Ectodermal cell (in vitro differentiated cells): Measurements from ENCODE around the gene TPCN2.

Experiments used
- H3K27ac ChIP-seq: 2 replicates; pipeline ENCODE4 v1.7.0; 2013; ENCODE audit warnings: mild to moderate bottlenecking, low read depth, low read length; ENCODE audit not compliant: insufficient read depth, poor library complexity, severe bottlenecking
- H3K27me3 ChIP-seq: 2 replicates; pipeline ENCODE4 v1.7.0; 2013; ENCODE audit warnings: mild to moderate bottlenecking, low read length; ENCODE audit not compliant: insufficient read depth, control insufficient read depth, poor library complexity, severe bottlenecking
- H3K36me3 ChIP-seq: one replicate; pipeline ENCODE4 v1.7.0; 2013; ENCODE audit warnings: low read length; ENCODE audit not compliant: control insufficient read depth, insufficient read depth
- H3K4me1 ChIP-seq: one replicate; pipeline ENCODE4 v1.7.0; 2013; ENCODE audit warnings: low read length; ENCODE audit not compliant: control insufficient read depth, insufficient read depth
- H3K4me3 ChIP-seq: 2 replicates; pipeline ENCODE4 v1.7.0; 2013; ENCODE audit warnings: low read depth, low read length, control low read depth; ENCODE audit not compliant: insufficient read depth
- H3K9me3 ChIP-seq: 2 replicates; pipeline ENCODE4 v1.7.0; 2013; ENCODE audit warnings: mild to moderate bottlenecking, low read length, moderate library complexity; ENCODE audit not compliant: control insufficient read depth
- WGBS, 2 experiments: methylation state at CpG; one replicate each; pipeline ENCODE4 v1.1.7; 2013; ENCODE audit warnings: missing lambda C conversion rate in 2 of 2; 5-methylcytosine and 5-hydroxymethylcytosine counted together

TPCN2 gene

GRCh38 chr11:69010964-69011623 lies 37.6 kb upstream of the TPCN2 start:
- H3K27me3 ChIP-seq = peaks cover 16% of the 10 kb centered on the region
- H3K4me3 ChIP-seq = peak overlapping the region; percentile 29
- no peak overlapping the region for H3K27ac ChIP-seq
- 13% methylated on average over 43 of the region's 43 CpGs for WGBS, 2 experiments
- no peaks in the 10 kb centered on the region for H3K9me3 ChIP-seq
- H3K4me1 ChIP-seq = peaks cover 42% of the 10 kb centered on the region
- no peaks in the 10 kb centered on the region for H3K36me3 ChIP-seq

GRCh38 chr11:69011624-69012091 lies 37.1 kb upstream of the TPCN2 start:
- WGBS, 2 experiments = 88 to 89% methylated on average over 9 of the region's 9 CpGs
- H3K27ac ChIP-seq = no peak overlapping the region
- peaks cover 42% of the 10 kb centered on the region for H3K4me1 ChIP-seq
- no peaks in the 10 kb centered on the region for H3K9me3 ChIP-seq
- H3K27me3 ChIP-seq = peaks cover 16% of the 10 kb centered on the region
- peak overlapping the region; percentile 29 for H3K4me3 ChIP-seq
- H3K36me3 ChIP-seq = no peaks in the 10 kb centered on the region

- Histone ChIP-seq H3K4me3 (peak overlapping the region; percentile 25), H3K4me1 (peaks cover 42% of the 10 kb centered on the region), H3K27ac (no peak overlapping the region), H3K9me3 (no peaks in the 10 kb centered on the region), H3K27me3 (peaks cover 16% of the 10 kb centered on the region), H3K36me3 (no peaks in the 10 kb centered on the region)
- WGBS, 2 experiments = 29 to 31% methylated on average over 21 of the region's 21 CpGs
Observed at GRCh38 chr11:69012092-69013008, 36.4 kb upstream of the TPCN2 start.

- Histone ChIP-seq H3K27ac (no peak within 1 kb of the TSS), H3K36me3 (no peaks in the 10 kb centered on the region), H3K4me3 (peak within 1 kb of the TSS; percentile 25)
Observed at GRCh38 chr11:69013009-69013951, 35.5 kb upstream of the TPCN2 start, which contains the start of gene MRGPRF. TSS of gene MRGPRF (minus strand) at chr11:69013246. CDS start at chr11:69009901, 3,345 bp downstream.

GRCh38 chr11:69014084-69014851 lies 34.5 kb upstream of the TPCN2 start:
- H3K9me3 ChIP-seq = no peaks in the 10 kb centered on the region
- H3K27me3 ChIP-seq = peaks cover 16% of the 10 kb centered on the region
- H3K27ac ChIP-seq = no peak overlapping the region
- H3K4me3 ChIP-seq = no peak overlapping the region
- 30 to 32% methylated on average over 28 of the region's 28 CpGs for WGBS, 2 experiments
- no peaks in the 10 kb centered on the region for H3K36me3 ChIP-seq
- peaks cover 42% of the 10 kb centered on the region for H3K4me1 ChIP-seq

More at GRCh38 chr11:69013009-69013951, 35.5 kb upstream of the TPCN2 start, which contains the start of gene MRGPRF:
- peaks cover 16% of the 10 kb centered on the region for H3K27me3 ChIP-seq
- peaks cover 42% of the 10 kb centered on the region for H3K4me1 ChIP-seq
- 3% methylated on average over 41 to 43 of the region's 43 CpGs for WGBS, 2 experiments
- H3K9me3 ChIP-seq = no peaks in the 10 kb centered on the region

GRCh38 chr11:69014898-69015549 lies 33.7 kb upstream of the TPCN2 start:
- WGBS, 2 experiments = 77 to 81% methylated on average over 9 of the region's 9 CpGs
- Histone ChIP-seq H3K4me3 (no peak overlapping the region), H3K27ac (no peak overlapping the region)

GRCh38 chr11:69017951-69018350 lies 30.8 kb upstream of the TPCN2 start:
- no peak overlapping the region for H3K4me3 ChIP-seq
- no peaks in the 10 kb centered on the region for H3K36me3 ChIP-seq
- peaks cover 11% of the 10 kb centered on the region for H3K27me3 ChIP-seq
- H3K9me3 ChIP-seq = no peaks in the 10 kb centered on the region
- H3K4me1 ChIP-seq = peaks cover 14% of the 10 kb centered on the region
- 92% methylated on average over 10 of the region's 10 CpGs for WGBS, 2 experiments
- no peak overlapping the region for H3K27ac ChIP-seq

More at GRCh38 chr11:69014898-69015549, 33.7 kb upstream of the TPCN2 start:
- Histone ChIP-seq H3K4me1 (peaks cover 38% of the 10 kb centered on the region), H3K36me3 (no peaks in the 10 kb centered on the region), H3K27me3 (peaks cover 16% of the 10 kb centered on the region), H3K9me3 (no peaks in the 10 kb centered on the region)

- no peaks in the 10 kb centered on the region for H3K9me3 ChIP-seq
- H3K27ac ChIP-seq = no peak overlapping the region
- H3K4me1 ChIP-seq = peaks cover 11% of the 10 kb centered on the region
- H3K27me3 ChIP-seq = peaks cover 3% of the 10 kb centered on the region
- H3K4me3 ChIP-seq = no peak overlapping the region
- 88 to 89% methylated on average over 13 of the region's 13 CpGs for WGBS, 2 experiments
- H3K36me3 ChIP-seq = no peaks in the 10 kb centered on the region
Observed at GRCh38 chr11:69018924-69019323, 29.8 kb upstream of the TPCN2 start.

GRCh38 chr11:69022260-69022659 lies 26.5 kb upstream of the TPCN2 start:
- WGBS, 2 experiments = 95 to 96% methylated on average over 10 of the region's 10 CpGs
- no peaks in the 10 kb centered on the region for H3K4me1 ChIP-seq
- H3K27ac ChIP-seq = no peak overlapping the region
- no peaks in the 10 kb centered on the region for H3K27me3 ChIP-seq
- H3K4me3 ChIP-seq = no peak overlapping the region
- no peaks in the 10 kb centered on the region for H3K36me3 ChIP-seq
- no peaks in the 10 kb centered on the region for H3K9me3 ChIP-seq
